WI38 (cell line): Measurements from ENCODE around the gene TBL3.

Source experiments
- H3K4me3 ChIP-seq: 2 replicates; pipeline ENCODE4 v1.5.1; 2011; ENCODE audit warnings: low read depth, mild to moderate bottlenecking, control low read depth, low read length
- CTCF ChIP-seq: IDR thresholded peaks from 2 replicates; pipeline ENCODE4 v1.5.1; 2012; ENCODE audit warnings: low read depth, mild to moderate bottlenecking, control low read depth, low read length

TBL3 gene

GRCh38 chr16:1974157-1975070 is 2.6 kb downstream of the TBL3 start:
- no peak for TF ChIP-seq CTCF
- no peak overlapping the region for H3K4me3 ChIP-seq

- no peak for TF ChIP-seq CTCF
- H3K4me3 ChIP-seq = no peak overlapping the region
Measured at GRCh38 chr16:1975432-1976215, 3.8 kb downstream of the TBL3 start.

- H3K4me3 ChIP-seq = no peak overlapping the region
- TF ChIP-seq CTCF = no peak
Measured at GRCh38 chr16:1976216-1976520, 4.3 kb downstream of the TBL3 start.

- no peak for TF ChIP-seq CTCF
- H3K4me3 ChIP-seq = no peak overlapping the region
Measured at GRCh38 chr16:1976951-1977874, 5.4 kb downstream of the TBL3 start.

- H3K4me3 ChIP-seq = no peak overlapping the region
- no peak for TF ChIP-seq CTCF
Measured at GRCh38 chr16:1977875-1978268, 6.0 kb downstream of the TBL3 start.

- no peak overlapping the region for H3K4me3 ChIP-seq
- TF ChIP-seq CTCF = no peak
Measured at GRCh38 chr16:1978476-1979120, 6.7 kb downstream of the TBL3 start.
